ENCODE data around the gene RFC3. TPM values are rescaled to one million over a fixed set of nuclear protein-coding genes. Genes with fewer than 3 reads are reported as not detected.

The RFC3 gene
- total RNA-seq, 1 experiment from 2014 or later, result 59.2 TPM

- no peak overlapping the region for H2BK20ac ChIP-seq (ENCODE audit: low read depth, low read length, poor library complexity, severe bottlenecking)
- no peaks in the 10 kb centered on the region for H3K79me2 ChIP-seq (ENCODE audit: insufficient read depth, low read length)
- H2BK15ac ChIP-seq (ENCODE audit: low read depth, low read length), result no peak overlapping the region
- no peaks in the 10 kb centered on the region for H3K79me1 ChIP-seq (ENCODE audit: insufficient read depth, low read depth, low read length, poor library complexity, severe bottlenecking)
- Mint-ChIP-seq H3K4me3 (no peak overlapping the region), H3K27ac (no peak overlapping the region; a peak in 1 of 7 replicates), H3K27me3 (ENCODE audit: low read depth) (no peaks in the 10 kb centered on the region), H3K9me3 (no peaks in the 10 kb centered on the region), H3K4me1 (peaks cover 0 to 3% of the 10 kb centered on the region in 2 experiments; a peak in 1 of 4 replicates), H3K36me3 (ENCODE audit: insufficient read depth in 1 of 3, low read depth in 3 of 3) (peaks cover 0 to 8% (median 7%) of the 10 kb centered on the region in 3 experiments; a peak in 5 of 7 replicates)
- H3K14ac ChIP-seq (ENCODE audit: insufficient read depth, low read length), result no peak overlapping the region
- no peaks in the 10 kb centered on the region for H3K23me2 ChIP-seq (ENCODE audit: insufficient read length, low read depth, low read length, poor library complexity, severe bottlenecking)
- H2AK5ac ChIP-seq (ENCODE audit: insufficient read length, low read length), result no peak overlapping the region
- H3K56ac ChIP-seq (ENCODE audit: insufficient read length, low read depth, low read length), result no peak overlapping the region
- no peaks in the 10 kb centered on the region for H4K20me1 ChIP-seq (ENCODE audit: control insufficient read depth, insufficient read depth, insufficient read length)
- no peak overlapping the region for H2AFZ ChIP-seq (ENCODE audit: low read length)
- WGBS (ENCODE audit: extremely low coverage, insufficient read length, low lambda C conversion rate), result no CpG with 5 or more reads among the region's 2 CpGs
- H4K8ac ChIP-seq (replicated peaks; ENCODE audit: insufficient read length, low read depth, low read length), result no peak overlapping the region
- DNase-seq, result no peak
- H3T11ph ChIP-seq (ENCODE audit: low read length), result no peak overlapping the region
- H2BK120ac ChIP-seq (ENCODE audit: low read depth, low read length, poor library complexity, severe bottlenecking), result no peak overlapping the region
- H3K27me3 ChIP-seq (ENCODE audit: insufficient read depth, low read length), result no peaks in the 10 kb centered on the region
- H3K18ac ChIP-seq (ENCODE audit: insufficient read length, low read depth, low read length), result no peak overlapping the region
- H2BK12ac ChIP-seq (ENCODE audit: insufficient read length, low read depth, low read length), result no peak overlapping the region
- H2BK5ac ChIP-seq (ENCODE audit: insufficient read length, low read length), result no peak overlapping the region
- no peak overlapping the region for H3K27ac ChIP-seq (ENCODE audit: insufficient read length, low read depth, low read length)
- no peak overlapping the region for H3K9ac ChIP-seq (ENCODE audit: extremely low read depth, insufficient read length, low read length)
- H4K5ac ChIP-seq (ENCODE audit: insufficient read length, low read depth, low read length), result no peak overlapping the region
- H3K4ac ChIP-seq (ENCODE audit: low read depth, low read length), result no peak overlapping the region
- no peak overlapping the region for H3K4me2 ChIP-seq (ENCODE audit: insufficient read depth, insufficient read length, low read length)
- H3K9me3 ChIP-seq (ENCODE audit: control insufficient read depth, low read depth, low read length), result no peaks in the 10 kb centered on the region
- H3K4me1 ChIP-seq (ENCODE audit: insufficient read depth, low read length), result no peaks in the 10 kb centered on the region
- H4K91ac ChIP-seq (ENCODE audit: insufficient read length, low read depth, low read length), result no peak overlapping the region
- no peak overlapping the region for H3K23ac ChIP-seq (ENCODE audit: insufficient read length, low read depth, low read length)
- no peak for TF ChIP-seq CTCF (conservative IDR thresholded peaks at IDR 0.05)
Measured at GRCh38 chr13:33870046-33870668, 52.2 kb downstream of the RFC3 start.

Data from H9 (cell line).